Panc1 (cell line): ENCODE measurements around the gene TNP1. TPM values are rescaled to one million over a fixed set of nuclear protein-coding genes. Genes with fewer than 3 reads are reported as not detected.

Source experiments
- ATAC-seq: fragments of 200-7000 bp; cut with Tn5 transposase; 2 replicates; pipeline ENCODE4 v1.9.1; 2020; ENCODE audit warnings: mild to moderate bottlenecking, moderate library complexity
- BruUV-seq: library from RNA; stranded (reverse); fragments of 400-500 nt; replicated peaks from 2 replicates; lab custom pipeline; 2021; lab: Mats Ljungman, UMichigan
- CTCF ChIA-PET: fragments of 300-600 bp; sonication (Branson Sonifier 250); formaldehyde crosslinking; loops from one replicate; lab custom pipeline; 2022; ENCODE audit warnings: antibody characterized with exemption; lab: Charles Lee
- POLR2A ChIA-PET: fragments of 300-600 bp; sonication (Branson Sonifier 250); formaldehyde crosslinking; loops from one replicate; lab custom pipeline; 2022; ENCODE audit warnings: antibody characterized with exemption; lab: Charles Lee
- DNase-seq: peaks from one replicate; pipeline ENCODE4 v3.0.0-alpha.2; 2010; ENCODE audit warnings: low read depth, low spot score
- H3K27ac ChIP-seq: 2 replicates; pipeline ENCODE4 v1.5.1; 2011; ENCODE audit warnings: mild to moderate bottlenecking, low read length, inconsistent platforms
- H3K27me3 ChIP-seq: fragments of 200-500 bp; sonication (Bioruptor generic); 2 replicates; pipeline ENCODE4 v1.6.0; 2014; ENCODE audit warnings: low read length, inconsistent platforms; ENCODE audit not compliant: control insufficient read depth, insufficient read depth
- H3K36me3 ChIP-seq: fragments of 200-500 bp; sonication (Bioruptor generic); 2 replicates; pipeline ENCODE4 v1.5.1; 2014; ENCODE audit warnings: inconsistent platforms, mild to moderate bottlenecking, low read length, moderate library complexity; ENCODE audit not compliant: control insufficient read depth, insufficient read depth
- H3K4me1 ChIP-seq: 2 replicates; pipeline ENCODE4 v1.5.1; 2011; ENCODE audit warnings: inconsistent platforms, mild to moderate bottlenecking, low read length, moderate library complexity; ENCODE audit not compliant: control insufficient read depth, insufficient read depth
- H3K4me3 ChIP-seq, 2 experiments: 2 replicates each; pipeline ENCODE4 v1.5.1; 2011 to 2012; ENCODE audit warnings: low read depth in 2 of 2, low read length in 2 of 2, mild to moderate bottlenecking in 2 of 2, inconsistent platforms in 1 of 2, moderate library complexity in 1 of 2
- H3K9me3 ChIP-seq: fragments of 200-500 bp; sonication (Bioruptor generic); 2 replicates; pipeline ENCODE4 v1.5.1; 2014; ENCODE audit warnings: low read depth, mild to moderate bottlenecking, inconsistent platforms, low read length, moderate library complexity; ENCODE audit not compliant: control insufficient read depth, insufficient read depth
- CTCF ChIP-seq: fragments of 450-650 bp; IDR thresholded peaks from 2 replicates; pipeline ENCODE4 v1.5.1; 2017; ENCODE audit warnings: mild to moderate bottlenecking
- POLR2AphosphoS5 ChIP-seq: IDR thresholded peaks from 2 replicates; pipeline ENCODE4 v1.6.1; 2012; ENCODE audit warnings: mild to moderate bottlenecking, low read depth, low read length, moderate library complexity
- REST ChIP-seq, 2 experiments: IDR thresholded peaks; 2 replicates each; pipeline ENCODE4 v1.6.1; 2011 to 2012; ENCODE audit warnings: low read depth in 2 of 2, control low read depth in 1 of 2, low read length in 1 of 2, mild to moderate bottlenecking in 1 of 2, moderate library complexity in 1 of 2; ENCODE audit not compliant: insufficient read depth in 1 of 2
- SIN3A ChIP-seq: IDR thresholded peaks from 2 replicates; pipeline ENCODE4 v1.6.1; 2012; ENCODE audit warnings: low read depth, mild to moderate bottlenecking, low read length, moderate library complexity, borderline replicate concordance; ENCODE audit not compliant: insufficient read depth
- TCF7L2 ChIP-seq: IDR thresholded peaks from 2 replicates; pipeline ENCODE4 v1.6.1; 2011; ENCODE audit warnings: mild to moderate bottlenecking, low read depth, low read length, inconsistent platforms
- in situ Hi-C: cut with HindIII; loops from 2 replicates; pipeline ENCODE4 v1.10.0; 2016; ENCODE audit warnings: low sequenced_read_pairs, low pct_unique_long_range_greater_than_20kb
- intact Hi-C: fragments of 100-400 bp; cut with micrococcal nuclease; formaldehyde crosslinking; loops from one replicate; pipeline ENCODE4 v1.10.0; 2022; ENCODE audit not compliant: unreplicated experiment
- total RNA-seq: library from RNA; stranded (reverse); gene quantifications from one replicate; pipeline ENCODE4 v1.2.1, GENCODE V29; 2021; ENCODE audit not compliant: unreplicated experiment

Gene TNP1
- total RNA-seq, 1 experiment from 2014 or later = not detected

- DNase-seq = no peak
- no peaks in the 10 kb centered on the region for H3K4me1 ChIP-seq
- no peaks in the 10 kb centered on the region for H3K36me3 ChIP-seq
- intact Hi-C loops (no loop called here), in situ Hi-C loops (no loop called here)
- TF ChIP-seq SIN3A (no peak), CTCF (no peak), REST (IDR thresholded peaks at IDR 0.05; ENCODE audit: insufficient read depth in 1 of 2, low read depth in 2 of 2, low read length in 1 of 2) (no peak), TCF7L2 (no peak), POLR2AphosphoS5 (no peak)
- no peak overlapping the region for H3K27ac ChIP-seq
- CTCF ChIA-PET = no interaction called here
- no peak overlapping the region for H3K4me3 ChIP-seq
- POLR2A ChIA-PET = no interaction called here
- H3K9me3 ChIP-seq = no peaks in the 10 kb centered on the region
- no TSS peak for BruUV-seq
- no peak for ATAC-seq
- H3K27me3 ChIP-seq = no peaks in the 10 kb centered on the region
Measured at GRCh38 chr2:216862628-216863398, 2.9 kb upstream of the TNP1 start.

GRCh38 chr2:216860426-216861137 lies 718 bp upstream of the TNP1 start:
- Histone ChIP-seq H3K36me3 (no peaks in the 10 kb centered on the region), H3K4me1 (no peaks in the 10 kb centered on the region), H3K27me3 (no peaks in the 10 kb centered on the region), H3K27ac (no peak overlapping the region), H3K4me3 (no peak overlapping the region), H3K9me3 (no peaks in the 10 kb centered on the region)
- CTCF ChIA-PET = no interaction called here
- TF ChIP-seq TCF7L2 (no peak), CTCF (no peak), SIN3A (no peak), POLR2AphosphoS5 (no peak), REST (IDR thresholded peaks at IDR 0.05; ENCODE audit: insufficient read depth in 1 of 2, low read depth in 2 of 2, low read length in 1 of 2) (no peak)
- BruUV-seq = no TSS peak
- DNase-seq (no peak), ATAC-seq (no peak)
- POLR2A ChIA-PET = no interaction called here
- in situ Hi-C loops = no loop called here
- intact Hi-C loops = no loop called here
